Measurements from ENCODE around the gene ITGB5.

ITGB5 gene, protein sequence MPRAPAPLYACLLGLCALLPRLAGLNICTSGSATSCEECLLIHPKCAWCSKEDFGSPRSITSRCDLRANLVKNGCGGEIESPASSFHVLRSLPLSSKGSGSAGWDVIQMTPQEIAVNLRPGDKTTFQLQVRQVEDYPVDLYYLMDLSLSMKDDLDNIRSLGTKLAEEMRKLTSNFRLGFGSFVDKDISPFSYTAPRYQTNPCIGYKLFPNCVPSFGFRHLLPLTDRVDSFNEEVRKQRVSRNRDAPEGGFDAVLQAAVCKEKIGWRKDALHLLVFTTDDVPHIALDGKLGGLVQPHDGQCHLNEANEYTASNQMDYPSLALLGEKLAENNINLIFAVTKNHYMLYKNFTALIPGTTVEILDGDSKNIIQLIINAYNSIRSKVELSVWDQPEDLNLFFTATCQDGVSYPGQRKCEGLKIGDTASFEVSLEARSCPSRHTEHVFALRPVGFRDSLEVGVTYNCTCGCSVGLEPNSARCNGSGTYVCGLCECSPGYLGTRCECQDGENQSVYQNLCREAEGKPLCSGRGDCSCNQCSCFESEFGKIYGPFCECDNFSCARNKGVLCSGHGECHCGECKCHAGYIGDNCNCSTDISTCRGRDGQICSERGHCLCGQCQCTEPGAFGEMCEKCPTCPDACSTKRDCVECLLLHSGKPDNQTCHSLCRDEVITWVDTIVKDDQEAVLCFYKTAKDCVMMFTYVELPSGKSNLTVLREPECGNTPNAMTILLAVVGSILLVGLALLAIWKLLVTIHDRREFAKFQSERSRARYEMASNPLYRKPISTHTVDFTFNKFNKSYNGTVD

DNA sequence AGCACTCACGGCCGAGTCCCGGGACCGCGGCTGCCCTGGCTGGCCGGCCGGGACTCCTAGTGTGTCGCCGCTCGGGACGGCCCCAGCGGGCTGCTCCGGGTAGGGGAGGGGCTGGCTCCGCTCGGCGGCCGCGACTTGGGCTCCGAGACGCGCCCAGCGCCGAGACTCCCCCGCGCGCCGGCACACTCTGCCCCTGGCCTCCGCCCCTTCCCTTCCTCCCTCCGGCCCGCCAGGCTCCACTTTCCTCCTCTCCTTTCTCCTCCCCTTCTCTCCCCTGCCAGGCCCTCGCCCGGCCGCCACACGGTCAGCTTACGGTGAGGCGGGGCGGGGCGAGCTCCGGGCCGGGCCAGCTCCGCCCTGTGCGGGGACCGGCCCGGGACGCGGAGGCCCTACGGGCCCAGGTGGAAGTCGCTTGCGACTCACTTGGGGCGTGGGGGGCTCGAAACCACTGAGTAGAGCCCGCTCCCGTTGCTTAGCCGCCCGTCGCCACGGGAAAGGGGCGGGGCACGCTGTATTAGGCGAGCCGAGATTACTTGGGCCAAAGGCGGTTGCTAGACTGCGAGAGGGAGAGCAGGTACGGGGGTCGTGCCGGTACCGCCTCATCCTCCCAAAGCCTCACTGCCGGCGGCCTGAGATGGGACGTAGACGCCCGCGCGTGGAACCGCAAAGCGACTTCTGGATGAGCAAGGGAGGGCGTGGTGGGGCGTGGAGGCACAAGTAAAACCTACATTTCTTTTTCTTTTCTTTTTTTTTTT is at the start of gene ITGB5:
TSS of gene ITGB5 (minus strand) at position 189 of the 755 bp plus-strand sequence. CDS start 365 bp downstream, outside the sequence.
- peak; percentile 81 for DNase-seq

DNA sequence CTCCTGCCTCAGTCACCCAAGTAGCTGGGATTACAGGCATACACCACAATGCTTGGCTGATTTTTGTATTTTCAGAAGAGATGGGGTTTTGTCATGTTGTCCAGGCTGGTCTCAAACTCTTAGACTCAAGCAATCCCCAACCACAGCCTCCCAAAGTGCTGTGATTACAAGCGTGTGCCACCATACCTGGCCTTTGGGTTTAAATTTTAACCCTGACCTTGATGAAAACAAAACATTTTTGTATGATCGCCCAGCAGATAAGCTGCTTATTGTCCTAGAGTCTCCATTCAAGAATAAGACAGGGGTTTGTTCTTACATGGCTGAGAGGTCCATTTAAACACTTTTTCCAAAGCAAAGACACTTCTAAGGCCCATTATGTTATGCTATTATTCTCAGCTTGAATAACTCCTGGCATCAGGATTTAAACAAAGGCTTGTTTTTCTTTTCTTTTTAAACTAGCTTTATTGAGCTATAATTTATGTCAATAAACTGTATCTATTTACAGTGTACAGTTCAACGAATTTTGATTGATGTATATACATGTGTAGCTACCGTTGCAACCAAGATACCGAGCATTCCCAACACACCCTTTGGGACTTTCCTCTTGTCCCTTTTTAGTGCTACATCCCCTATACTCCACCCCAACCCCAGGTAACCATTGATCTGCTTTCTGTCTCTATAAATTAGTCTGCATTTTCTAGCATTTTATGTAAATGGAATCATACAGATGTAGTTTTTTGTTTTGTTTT is 48.8 kb upstream of the ITGB5 start:
- no peak for DNase-seq

DNA sequence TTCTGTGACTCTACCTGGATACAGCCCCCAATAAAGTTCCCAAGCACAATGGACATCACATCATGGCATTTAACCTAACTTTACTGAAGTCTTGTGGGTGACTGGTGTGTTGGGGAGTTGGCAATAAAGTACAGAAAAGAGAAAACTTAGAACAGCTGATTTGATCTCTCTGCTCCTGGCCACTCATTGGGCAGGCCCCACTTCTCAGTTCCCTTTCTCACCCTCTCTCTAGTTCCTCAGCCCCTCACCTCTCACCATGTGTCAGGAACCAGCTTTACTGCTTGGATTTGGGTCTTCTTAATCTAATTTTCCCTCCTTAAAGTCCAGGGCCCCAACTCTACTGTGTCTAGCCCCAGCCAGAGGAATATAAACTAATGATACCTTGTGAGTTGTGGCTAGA is 48.1 kb upstream of the ITGB5 start:
- DNase-seq, result no peak

DNA sequence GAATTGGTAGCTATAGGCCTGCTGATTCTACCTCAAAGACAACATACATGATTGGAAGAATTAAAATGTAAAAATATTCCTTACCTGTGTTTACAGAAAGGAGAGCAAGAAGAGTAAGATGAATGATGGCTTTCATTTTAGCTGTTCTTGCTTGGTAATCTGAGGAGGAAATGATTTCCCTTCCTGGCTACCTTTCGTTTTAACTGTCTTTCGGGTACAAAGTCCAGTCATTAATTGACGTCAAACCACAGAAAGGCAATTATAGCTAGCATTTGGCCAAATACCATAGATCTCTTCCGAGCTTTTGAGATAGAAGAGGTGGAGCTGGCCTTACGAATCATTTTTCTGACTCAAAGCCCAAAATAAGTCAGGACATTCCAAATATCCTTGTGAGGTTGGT is 47.4 kb upstream of the ITGB5 start, which contains the start of gene MUC13:
TSS of gene MUC13 (minus strand) at position 175 of the 400 bp plus-strand sequence. CDS start at position 136, 39 bp downstream.
- no peak for DNase-seq

DNA sequence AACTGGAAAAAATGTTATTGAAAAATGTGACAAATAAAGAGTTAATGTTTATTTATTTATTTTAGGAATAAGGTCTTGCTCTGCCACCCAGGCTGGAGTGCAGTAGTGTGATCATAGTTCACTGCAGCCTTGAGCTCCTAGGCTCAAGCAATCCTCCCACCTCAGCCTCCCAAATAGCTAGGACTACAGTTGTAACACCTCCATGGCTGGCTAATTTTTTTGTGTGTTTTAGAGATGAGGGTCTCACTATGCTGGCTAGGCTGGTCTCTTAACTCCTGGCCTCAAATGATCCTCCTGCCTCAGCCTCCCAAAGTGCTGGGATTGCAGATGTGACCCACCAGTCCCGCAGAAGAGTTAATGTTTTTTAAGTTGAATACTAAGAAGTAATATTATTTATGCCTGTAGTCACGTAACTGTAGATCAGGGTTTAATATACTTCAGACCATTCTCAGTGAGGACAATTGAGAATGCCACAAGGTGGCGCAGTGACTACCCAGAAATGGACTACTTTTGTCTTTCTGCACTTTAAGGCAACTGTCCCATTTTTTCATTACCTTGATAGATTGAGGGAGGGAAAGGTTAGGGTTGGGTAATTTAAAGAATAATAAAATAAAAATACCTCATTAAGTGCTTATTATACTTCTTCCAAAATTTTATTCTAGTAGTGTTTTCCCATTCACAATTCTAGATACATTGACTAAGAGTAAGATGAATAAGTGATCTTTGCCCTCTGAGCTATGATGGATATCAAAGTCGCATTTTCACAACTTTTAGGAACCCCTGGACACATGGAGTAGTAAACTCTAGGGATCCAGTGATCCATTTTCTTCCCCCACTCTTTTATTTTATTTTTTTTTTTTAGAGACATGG is 41.4 kb upstream of the ITGB5 start:
- peak; percentile 52 for DNase-seq

DNA sequence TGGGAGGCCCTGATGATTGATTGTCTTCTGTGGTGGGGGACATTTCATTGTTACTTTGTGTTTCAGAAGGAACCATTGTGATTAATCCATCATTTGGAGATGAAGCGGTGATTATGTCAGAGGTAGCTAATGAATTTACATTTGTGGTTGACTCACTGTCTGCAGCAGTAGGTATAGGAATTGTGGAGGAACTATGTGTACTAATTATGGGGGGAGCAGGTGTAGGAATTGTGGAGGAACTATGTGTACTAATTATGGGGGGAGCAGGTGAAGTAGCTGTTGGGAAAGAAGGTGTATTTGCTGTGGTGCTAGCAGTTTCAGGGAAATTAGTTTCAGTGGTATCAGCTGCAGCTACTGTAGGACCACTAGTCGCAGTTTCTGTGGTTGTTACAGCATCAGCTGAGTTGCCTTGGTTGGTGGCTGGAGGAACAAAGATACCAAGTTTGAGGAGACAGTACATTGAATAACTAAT is 40.4 kb upstream of the ITGB5 start:
- DNase-seq, result no peak

DNA sequence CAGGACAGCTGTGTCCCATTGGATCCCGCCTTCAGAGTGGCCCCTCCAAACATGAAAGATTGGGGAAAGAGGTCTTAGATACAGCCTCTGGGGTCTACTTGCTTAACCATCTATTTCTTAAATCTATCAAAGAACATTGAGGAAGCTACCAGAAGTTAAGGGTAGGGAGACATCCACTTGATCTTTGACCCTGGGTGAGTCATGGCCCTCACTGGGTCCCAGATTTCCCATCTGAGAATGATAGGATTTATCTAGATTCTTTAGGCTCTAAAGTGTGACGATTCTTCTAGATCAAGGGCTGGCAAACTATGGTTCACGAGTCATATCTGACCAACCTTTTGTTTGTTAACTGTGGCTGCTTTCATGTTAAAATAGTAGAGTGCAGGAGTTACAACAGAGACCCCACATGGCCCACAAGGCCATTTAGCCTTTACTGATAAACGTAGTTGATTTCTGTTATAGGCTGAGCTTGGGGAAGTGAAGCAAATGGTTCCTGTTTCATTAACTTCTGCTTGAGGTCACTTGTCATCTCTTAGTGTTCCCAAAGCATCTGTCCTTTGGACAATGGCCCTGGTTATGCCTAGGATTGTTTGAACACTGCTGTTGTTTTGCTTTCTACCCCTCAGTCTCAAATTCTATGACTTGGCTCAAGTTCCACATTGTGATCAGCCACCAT is 39.4 kb upstream of the ITGB5 start:
- DNase-seq, result no peak

DNA sequence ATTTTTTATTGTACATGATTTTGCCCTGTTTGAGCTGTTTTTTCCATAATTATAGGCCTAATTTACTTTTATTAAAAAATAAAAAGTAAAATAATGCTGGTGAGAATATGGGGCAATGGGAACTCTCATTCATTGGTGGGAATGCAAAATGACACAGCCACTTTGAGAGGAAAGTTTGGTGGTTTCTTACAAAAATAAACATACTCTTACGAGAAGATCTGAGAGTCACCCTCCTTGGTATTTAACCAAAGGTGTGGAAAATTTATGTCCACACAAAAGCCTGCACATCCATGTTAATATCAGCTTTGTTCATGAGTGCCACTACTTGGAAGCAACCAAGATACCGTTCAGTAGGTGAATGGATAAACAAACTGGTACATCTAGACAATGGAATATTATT is 37.6 kb upstream of the ITGB5 start:
- DNase-seq, result peak; percentile 31

DNA sequence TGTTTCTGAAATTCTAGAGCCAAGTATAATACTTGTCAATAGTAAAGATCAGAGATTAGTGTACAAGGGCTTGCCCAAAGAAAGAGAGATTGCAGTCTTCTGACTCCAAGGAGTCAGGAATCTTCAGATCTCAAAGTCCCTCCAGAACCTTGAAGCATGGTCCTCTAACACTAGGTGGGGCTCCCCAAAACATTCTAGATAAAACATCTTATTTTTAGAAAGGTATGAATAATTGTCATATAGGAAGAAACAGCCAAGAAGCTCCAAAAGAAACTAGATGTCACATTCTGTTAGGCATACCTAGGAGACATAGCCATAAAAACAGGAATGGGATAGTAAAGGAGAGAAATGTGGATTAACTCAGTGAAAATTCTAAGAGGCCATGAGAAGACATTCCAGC is 36.7 kb upstream of the ITGB5 start:
- peak; percentile 21 for DNase-seq

DNA sequence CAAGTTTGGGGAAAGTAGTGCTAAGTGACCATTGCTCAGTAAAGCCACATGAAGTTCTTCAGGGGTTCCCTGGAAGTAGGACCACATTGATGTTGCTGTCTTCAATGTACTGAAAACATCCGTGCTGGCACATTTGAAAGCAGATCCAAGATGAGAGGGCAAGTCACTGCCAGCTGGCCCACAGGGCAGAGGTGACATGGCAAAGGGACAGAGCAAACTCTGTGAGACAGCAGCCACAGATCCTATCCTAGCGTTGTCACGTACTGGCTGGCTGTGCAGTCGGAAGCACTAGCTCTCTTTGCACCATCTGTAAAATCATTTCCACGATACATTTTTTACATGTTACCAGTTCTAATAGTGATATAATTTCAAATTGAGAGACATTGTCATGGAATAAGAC is 33.6 kb upstream of the ITGB5 start:
- DNase-seq, result no peak

DNA sequence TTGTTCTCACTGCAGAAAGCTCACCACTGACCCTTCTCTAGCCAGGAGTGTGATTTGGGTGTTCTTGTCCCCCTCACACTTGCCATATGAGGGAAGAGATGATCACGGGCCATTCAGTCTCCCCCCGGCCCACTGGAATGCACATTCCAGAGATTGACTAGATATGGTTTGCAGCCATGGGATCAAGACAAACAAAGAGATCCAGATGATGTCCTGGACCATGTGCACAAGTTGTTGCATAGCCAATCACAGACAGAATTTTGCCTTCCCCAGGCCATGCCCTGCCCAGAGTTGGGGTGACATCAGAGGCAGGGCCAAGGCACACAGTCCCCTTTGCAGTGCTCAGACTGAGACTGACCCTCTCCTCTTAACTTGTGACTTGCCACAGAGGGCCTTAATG is 32.6 kb upstream of the ITGB5 start:
- DNase-seq, result no peak

DNA sequence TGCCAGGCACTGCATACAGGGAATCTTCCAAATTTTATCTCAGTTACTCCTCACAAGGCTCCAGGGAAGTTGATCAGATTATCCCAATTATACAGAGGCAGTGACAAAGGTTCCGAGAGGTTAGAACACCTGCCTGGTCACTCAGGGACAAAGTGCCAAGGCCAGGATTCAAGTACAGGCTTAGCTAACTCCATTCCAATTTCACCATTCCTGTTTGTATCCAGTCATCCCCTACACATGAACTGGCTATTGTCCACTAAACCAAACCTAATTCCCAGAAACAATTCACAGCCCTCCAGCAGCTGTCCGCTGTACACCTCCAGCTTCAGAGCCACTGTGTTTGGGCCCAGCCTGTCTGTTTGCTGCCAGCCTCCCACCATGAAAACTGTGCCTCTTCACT is 31.4 kb upstream of the ITGB5 start:
- DNase-seq, result no peak

DNA sequence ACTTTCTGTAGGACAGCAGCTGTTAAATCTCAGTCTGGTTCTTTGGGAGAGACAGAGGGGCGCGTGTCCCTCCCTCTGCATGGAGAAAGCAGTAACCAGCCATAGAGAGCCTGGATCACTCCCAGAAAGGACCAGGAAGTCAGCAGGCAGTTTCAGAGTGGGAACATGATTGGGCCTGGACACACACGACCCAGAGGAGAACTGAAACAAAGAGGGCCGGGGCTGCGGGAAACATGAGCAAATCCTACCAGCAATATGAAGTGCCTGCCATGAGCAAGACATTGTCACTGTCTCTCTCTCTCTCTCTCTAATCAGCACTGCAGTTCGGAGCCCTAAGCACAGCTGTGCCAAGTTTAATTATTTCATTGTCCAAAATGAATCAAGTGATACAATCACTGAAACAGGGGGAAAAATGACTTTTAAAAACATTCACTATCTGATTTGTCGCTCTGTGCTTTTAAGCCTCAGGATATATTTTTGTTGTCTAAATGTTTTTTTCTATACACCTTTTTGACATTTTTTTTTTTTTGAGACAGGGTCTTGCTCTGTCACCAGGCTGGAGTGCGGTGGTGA is 29.8 kb upstream of the ITGB5 start:
- no peak for DNase-seq

DNA sequence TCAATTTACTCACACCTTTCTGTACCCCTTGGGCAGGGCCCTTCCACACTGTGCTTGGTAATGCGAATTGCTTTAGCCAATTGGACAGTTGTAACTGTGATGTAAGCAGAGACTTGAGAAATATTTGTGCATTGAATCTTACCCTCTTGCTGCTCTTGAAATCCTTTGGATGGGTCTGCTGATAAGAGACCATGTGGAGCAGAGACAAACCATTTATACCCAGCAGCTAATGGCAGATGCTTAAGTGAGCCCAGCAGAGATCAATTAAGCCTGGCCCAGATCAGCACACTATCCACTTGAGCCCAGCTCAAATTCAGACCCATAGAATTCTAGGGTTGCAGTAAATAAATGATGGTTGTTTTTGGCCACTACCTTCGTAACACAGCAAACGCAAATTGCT is 28.1 kb upstream of the ITGB5 start:
- no peak for DNase-seq

DNA sequence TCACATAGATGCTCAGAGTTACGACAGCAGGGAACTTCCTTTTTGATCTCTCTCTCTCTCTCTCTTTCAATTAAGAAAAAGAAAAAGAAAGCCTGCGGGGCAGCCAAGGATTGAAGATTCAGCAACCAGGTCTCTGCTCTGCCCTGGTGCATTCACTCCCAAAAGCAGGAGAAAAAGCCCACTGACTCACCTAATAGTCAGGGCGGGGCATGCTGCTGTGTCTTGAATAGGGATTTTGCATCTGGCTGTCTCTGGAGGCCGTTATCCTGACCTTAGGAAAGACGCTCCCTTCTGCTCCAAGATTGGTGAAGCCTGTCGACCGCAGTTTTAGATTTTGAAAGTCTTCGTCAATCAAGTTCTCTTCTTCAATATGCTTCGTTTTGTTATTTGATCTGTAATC is 20.8 kb upstream of the ITGB5 start:
- DNase-seq, result no peak

DNA sequence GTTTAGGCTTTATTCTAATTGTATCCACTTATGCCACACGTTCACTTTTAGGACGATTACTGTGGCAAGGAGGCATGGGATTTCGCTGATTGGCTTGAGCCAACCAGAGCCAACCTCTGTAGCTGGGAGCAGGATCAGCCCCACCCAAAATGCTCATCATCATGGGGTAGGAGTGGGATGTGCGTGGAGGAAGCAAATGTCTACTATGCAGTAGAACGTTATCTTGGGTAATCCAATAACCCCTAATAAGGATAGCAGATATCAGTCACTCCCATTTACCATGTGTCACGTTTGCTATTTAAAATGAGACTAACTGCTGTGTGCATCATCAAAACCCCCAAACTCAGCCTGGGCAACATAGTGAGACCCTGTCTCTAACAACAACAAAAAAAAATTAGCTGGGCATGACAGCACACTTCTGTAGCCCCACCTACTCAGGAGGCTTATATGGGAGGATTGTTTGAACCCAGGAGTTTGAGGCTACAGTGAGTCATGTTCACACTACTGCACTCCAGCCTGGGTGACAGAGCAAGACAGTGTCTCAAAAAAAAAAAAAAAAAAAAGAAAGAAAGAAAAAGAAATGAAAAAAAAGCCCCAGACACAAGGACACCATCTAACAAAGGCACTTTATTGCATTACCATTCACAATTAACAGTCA is 17.8 kb upstream of the ITGB5 start:
- no peak for DNase-seq

DNA sequence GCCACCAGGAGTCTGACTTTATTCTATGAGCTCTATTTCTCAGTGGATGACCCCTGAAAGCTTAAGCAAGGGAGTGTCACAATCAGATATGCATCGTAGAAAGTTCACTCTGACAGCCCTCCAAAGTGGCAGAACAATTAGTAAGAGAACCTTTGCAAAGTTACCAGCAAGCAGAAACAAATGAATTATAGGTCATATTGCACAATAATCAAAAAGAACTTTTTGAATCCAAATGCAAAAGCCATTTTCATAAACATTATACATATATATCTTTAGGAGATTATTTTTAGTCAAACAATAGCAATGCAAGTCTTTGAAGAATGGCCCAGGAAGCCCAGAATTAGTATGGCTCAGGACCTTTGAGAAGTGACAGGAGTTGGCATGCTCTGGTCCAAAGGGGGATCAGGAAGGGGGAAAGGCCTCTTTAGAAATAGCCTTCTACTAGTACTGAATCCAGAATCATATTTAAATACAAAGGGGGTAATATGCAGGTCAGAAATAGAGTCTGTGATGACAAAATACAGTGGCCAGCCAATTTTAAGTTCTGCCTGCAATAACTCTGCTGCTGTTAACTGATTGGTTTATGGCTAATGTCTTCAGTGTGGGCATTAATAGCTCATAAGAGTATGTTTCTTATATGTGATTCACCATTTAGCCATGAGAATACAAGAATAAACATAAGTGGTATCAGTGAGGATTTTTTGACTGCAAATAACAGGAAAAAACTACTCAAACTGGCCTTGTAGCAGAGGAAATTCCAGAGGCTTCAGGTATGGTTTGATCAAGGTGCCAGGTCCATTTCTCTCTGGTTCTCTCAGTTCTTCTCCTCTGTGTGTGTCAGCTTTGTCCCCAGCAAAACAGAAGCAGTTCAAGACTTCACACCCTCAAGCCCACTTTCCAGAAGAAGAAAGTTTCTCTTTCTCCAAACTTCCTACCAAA is 17.0 kb upstream of the ITGB5 start:
- DNase-seq, result no peak

DNA sequence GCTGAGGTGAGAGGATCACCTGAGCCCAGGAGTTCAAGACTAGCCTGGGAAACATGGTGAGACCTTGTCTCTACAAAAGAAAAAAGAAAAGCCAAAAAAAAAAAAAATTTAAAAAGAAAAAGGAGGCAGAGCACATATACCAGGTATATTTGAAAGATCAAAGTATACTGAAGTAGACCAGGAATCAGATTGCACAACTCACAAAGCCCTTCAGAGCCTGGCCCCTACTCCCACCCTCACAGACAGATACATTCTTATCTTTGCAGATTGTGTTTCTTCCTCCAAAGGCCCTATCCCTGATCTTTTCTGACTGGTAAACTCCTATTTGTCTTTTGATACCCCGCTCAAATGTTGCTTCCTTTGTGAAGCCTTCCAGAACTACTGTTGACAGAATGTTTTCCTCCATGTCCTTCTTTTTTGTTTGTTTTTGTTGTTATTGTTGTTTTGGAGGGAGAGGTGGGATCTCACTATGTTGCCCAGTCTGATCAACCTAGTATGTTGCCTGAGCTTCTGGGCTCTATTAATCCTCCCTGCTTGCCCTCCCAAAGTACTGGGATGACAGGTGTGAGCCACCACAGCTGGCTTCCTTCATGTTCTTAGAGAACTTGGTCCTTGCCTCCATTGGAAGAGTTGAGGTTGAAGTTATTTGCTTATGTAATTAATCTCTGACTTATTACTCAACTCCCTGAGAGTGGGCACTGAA is 9.8 kb upstream of the ITGB5 start:
- DNase-seq, result no peak

All from HCEC 1CT (cell line).